Measurements from ENCODE around the gene CSTPP1.

GRCh38 chr11:47171061-47171838, 234.7 kb downstream of the CSTPP1 start:
- TF ChIP-seq CTCF (IDR thresholded peaks at IDR 0.05) (no peak), ZFX (IDR thresholded peaks at IDR 0.05; ENCODE audit: borderline replicate concordance) (no peak)

Data from 22Rv1 (cell line).